Activated T-cell treated with anti-CD3 and anti-CD28 coated beads, Interleukin-2, amount 50 U/mL, for 1 hour (primary cell): ENCODE results near the gene R3HDM4.

ENCODE experiments used
- DNase-seq: peaks from one replicate; pipeline ENCODE4 v3.0.0-alpha.2; 2020

Gene R3HDM4

DNA sequence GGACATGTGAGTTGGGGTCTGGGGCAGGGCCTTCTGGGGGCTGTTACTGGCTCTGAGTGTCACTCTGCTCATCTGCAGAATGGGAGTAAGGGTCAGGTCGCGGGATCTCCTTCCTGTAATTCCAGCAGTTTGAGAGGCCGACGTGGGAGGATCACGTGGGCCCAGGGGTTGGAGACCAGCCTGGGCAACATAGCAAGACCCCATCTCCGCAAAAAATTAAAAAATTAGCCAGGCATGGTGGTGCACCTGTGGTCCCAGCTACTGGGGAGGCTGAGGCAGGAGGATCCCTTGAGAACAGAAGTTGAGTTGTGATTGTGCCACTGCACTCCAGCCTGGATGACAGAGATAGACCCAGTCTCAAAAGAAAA, 16.9 kb upstream of the R3HDM4 start:
- DNase-seq, result no peak

DNA sequence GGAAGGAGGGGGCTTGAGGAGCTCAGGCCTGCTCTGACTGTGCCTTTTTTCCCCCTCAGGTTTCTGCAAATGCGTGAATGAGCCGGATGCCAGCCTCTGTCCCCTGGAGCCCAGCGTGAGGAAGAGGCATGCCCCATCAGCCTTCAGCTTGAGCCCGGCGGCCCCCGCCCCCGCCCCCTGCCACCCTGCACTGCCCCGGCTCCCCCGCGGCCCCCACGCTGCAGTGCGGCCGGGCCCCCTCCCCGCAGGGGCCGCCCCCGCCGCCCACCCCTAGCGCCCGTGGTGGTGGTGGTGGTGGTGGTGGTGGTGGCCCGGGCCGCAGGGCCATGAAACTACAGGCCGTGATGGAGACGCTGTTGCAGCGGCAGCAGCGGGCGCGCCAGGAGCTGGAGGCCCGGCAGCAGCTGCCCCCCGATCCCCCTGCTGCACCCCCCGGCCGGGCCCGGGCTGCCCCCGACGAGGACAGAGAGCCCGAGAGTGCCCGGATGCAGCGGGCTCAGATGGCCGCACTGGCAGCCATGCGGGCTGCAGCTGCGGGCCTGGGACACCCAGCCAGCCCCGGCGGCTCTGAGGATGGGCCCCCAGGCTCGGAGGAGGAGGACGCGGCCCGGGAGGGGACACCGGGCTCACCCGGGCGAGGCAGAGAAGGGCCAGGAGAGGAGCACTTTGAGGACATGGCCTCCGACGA, 16.3 kb upstream of the R3HDM4 start:
- DNase-seq, result no peak

DNA sequence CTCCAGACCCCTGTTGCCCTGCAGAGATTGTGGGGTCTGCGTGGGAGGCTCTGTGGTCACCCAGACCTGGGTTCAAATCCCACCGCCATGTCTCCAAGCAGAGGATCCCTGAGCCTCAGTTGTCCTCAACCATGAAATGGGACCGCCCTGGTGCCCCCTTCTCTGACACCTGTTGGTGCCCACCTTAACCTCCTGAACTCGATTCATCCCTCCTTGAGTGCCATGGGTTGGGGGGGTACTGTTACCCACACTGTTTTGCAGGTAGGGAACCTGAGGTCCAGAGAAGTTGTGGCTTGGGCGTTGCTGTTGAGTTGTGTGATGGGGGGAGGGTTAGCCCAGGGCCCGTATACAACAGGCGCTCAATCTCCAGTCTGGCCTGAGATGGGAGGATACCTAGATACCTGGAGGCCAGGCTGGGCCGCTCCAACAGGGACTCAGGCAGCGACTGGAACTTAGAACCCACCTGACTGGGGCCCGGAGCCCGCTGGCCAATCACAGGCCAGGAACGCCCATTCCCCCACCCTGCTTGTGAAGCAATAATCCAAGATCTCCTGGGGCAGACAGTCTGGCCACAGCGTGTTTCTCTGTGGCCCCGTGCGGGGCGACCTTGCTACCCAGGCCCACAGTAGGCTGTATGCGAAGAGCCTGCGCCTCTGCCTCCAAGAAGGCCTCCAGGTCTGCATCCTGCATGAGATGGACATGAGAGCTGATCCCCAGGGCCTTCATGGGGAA, 15.6 kb upstream of the R3HDM4 start:
- DNase-seq, result no peak

DNA sequence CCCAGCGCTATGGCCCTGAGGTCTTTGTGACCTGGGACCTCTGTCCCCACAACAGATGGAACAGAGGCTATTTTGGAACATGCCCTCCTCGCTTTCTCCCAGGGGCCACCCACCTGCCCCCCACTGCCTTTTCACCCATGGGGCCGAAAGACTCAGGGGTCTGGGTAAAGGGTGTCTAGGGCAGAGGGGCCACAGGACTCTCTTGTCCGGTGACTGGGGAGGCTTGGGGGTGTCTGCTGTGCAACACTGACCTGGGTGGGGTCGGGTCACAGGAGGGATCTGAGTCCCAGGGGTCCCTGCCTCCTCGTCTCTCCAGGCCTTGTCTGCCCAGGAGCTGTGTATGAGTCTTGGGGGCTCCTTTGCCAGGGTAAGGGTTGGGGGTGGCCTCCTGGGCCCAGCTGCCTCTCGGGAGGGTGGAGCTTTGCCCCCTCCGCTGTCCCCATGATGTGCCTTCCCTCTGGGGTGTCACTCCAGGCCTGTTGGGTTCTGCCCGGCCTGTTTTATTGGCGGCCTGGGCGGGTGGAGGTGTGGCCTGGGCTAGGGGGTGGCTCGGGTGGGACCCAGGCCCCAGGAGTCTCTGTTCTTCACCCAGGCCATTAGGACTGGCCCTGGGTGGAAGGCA, 14.9 kb upstream of the R3HDM4 start:
- no peak for DNase-seq

DNA sequence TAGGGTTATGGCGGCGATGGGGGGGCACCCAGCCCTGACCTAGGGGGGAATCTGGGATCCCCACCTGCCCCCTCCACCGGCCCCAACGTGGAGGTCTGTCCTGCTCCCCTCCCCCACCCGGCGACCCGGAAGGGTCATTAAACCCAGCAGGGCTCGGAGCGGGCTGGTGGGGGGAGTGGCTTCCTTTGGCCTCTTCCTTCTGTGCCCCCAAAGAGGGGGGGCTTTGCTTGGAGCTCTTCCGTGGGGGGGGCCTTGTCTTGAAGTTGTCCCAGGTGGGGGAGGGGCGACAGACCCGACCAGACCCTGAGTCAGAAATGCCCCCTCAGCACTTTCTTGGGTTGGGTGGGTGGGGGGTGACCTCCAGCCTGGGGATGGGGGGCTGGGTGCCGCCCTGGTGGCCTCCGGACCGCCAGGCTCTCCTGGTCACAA, 14.3 kb upstream of the R3HDM4 start:
- DNase-seq, result no peak

DNA sequence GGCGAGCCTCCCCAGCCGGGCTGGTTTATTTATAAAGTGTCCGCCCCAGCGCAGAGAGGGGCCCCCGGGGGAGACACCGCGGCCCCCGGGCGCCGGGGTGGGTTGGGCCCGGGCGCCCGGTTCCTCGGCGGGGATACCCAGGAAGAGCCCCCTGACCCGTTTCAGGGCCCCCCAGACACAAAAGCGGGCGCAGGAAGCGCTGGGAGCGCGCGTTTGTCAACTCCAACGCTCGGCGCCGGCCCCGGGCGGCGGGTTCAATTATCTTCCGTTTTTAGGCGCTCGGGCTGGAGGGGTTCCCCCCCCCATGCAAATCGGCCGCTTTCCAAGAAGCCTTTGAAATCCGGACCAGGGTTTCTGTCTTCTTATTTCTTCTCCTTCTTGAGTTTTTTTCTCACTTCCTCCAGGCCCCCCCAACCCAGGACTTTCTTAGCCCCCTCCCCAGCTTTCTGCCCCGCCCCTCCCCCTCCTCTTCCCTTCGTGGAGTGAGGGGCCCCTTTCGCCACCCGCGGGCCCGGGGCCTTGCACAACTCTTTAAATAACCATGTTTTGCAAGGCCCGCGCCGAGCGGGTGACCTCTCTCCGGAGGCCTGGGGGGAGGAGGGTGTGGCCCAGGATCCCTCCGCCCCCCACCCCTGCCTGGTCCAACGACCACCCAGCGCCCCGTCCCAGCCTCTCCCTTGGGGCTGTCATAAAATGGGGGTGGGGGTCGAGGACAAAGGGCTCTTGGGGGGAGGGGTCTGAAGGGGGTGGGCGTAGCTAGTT, 13.8 kb upstream of the R3HDM4 start:
- peak; percentile 44 for DNase-seq

DNA sequence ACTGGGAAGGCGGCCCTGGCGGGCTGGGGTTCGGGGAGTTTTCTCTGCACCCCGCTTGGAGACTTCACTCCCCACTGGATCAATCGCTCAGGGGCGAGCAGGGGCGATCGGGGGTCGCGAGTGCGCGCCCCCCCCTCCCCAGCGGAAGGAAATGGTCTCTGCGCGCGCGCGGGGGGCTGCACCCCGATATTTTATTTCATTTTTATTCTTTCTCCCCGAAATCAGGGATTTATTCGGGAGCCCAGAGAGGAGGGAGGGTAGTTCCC, 13.2 kb upstream of the R3HDM4 start:
- no peak for DNase-seq

DNA sequence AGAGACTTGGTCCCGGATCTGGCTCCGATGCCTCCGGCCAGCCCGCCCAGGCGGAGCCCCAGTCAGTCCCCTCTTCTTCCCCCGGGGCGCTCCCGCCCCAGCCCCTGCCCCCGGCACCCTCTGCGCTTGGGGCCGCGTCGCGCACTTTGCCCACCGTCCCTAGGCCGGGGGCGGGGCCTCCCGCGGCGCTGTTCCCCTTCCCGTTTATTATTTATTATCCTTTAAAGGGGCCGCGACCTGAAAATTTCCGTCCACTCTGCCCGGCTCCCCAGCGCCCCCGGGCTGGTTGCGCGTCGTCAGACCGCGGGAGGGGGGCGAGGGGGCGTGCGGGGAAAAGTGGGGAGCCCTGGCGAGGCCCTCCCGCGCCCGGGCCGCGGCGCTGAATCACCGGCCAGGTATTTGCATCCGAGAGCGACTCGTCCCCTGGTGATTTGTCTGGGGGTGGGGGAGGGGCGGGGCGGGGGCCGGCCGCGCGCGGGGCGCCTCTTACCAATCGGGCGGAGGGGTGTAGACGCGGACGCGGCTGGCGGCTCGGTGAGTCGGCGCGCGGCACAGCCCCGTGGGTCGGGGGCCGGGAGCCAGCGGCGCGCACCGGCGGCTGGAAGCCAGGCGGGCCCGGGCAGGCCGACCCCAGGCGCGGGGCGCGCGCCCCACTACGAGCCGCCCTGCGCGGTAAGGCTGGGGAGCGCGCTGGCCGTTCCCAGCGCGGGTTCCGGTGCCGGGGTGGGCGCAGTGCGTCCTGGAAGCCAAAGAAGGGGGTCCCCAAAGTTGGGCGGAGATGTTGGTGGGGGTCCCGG, 12.7 kb upstream of the R3HDM4 start, which contains the start of gene ARID3A:
Gene ARID3A (plus strand): TSS at position 510 of the 797 bp plus-strand sequence. CDS start 3,494 bp downstream, outside the sequence.
- peak; percentile 86 for DNase-seq

DNA sequence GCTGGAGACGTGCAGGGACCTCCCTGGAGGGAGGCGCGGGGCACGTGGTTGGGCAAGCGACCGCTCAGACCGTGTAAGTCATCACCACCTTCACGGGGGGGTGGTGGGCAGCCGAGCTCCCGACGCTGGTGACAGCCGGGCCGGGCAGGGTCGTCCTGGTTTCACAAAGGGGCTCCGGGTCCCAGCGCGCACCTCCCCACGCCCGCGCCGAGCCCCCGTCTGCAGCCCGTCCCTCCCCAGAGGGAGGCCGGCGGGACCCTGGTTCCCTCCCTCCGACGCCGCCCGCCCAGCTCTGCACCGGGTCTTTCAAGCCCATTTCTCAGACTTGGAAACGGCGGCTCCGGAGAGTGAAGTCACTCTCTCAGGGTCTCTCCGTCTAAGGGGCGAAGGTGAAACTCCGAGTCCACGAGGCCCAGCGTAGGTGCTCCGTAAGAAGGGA, 12.1 kb upstream of the R3HDM4 start:
- no peak for DNase-seq

DNA sequence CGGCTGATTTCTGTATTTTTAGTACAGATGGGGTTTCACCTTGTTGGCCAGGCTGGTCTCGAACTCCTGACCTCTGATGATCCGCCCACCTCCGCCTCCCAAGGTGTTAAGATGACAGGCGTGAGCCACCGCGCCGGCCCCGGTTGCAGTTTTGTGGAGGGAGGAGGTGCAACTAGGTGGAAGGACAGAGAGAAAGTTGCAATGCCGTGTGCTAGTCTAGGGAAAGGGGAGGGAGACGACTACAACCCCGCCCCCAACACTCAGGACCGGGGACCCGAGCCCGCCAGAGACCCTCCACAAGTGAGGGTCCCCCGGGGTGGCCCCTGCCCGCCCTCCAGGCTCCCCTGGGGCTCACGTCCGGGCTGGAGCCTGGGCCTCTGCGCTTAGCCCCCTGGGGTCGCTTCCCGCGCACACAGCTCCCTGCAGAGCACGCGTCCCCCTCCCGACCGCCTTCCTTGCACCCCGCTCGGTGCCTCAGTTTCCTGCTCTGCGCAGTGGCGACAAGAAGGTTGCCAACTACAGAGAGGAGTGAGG, 11.6 kb upstream of the R3HDM4 start:
- no peak for DNase-seq

DNA sequence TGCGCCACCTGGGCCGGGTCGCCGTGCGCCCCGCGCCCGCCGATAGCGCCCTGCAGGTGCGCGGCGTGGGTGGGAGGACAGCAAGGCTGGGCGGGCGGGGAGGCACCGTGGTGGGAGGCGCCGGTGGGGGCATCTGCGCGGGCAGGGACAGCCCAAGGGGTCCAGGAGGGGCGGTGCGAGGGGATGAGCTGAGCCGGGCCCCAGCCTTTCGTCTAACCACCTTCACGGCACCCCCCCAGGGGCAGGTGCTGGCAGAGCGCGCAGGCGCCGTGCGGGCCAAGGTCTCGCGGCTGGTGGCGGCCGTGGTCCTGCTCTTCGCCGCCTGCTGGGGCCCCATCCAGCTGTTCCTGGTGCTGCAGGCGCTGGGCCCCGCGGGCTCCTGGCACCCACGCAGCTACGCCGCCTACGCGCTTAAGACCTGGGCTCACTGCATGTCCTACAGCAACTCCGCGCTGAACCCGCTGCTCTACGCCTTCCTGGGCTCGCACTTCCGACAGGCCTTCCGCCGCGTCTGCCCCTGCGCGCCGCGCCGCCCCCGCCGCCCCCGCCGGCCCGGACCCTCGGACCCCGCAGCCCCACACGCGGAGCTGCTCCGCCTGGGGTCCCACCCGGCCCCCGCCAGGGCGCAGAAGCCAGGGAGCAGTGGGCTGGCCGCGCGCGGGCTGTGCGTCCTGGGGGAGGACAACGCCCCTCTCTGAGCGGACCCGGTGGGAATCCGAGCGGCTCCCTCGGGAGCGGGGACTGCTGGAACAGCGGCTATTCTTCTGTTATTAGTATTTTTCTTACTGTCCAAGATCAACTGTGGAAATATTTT, 7.2 kb upstream of the R3HDM4 start:
- peak; percentile 81 for DNase-seq

DNA sequence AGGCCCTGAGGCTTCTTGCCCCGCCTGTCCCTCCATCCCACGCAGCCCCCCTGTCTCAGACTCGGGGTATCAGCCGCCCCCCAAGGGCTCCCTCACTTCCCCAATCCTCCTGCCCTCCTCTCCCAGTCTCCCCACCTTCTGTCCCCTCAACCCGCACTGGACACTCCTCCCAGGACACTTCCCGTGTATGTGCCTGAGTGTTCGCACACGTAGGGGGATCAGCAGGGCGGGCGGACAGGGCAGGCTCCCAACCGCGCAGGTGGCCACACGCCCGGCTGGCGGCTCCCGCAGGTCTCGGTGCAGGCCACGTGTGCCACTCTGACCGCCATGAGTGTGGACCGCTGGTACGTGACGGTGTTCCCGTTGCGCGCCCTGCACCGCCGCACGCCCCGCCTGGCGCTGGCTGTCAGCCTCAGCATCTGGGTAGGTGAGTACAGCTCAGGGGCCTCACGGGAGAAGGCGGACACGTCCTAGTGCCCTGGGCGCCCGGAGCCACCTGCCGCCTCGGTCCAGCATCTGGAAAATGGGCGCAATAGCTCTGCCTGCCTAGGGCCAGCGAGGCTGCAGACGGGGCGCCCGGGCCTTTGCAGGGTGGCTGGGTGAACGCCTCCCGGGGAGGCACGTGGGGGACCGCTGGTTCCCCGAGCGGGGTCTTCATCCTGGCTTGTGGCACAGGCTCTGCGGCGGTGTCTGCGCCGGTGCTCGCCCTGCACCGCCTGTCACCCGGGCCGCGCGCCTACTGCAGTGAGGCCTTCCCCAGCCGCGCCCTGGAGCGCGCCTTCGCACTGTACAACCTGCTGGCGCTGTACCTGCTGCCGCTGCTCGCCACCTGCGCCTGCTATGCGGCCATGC, 6.4 kb upstream of the R3HDM4 start:
- DNase-seq, result no peak

DNA sequence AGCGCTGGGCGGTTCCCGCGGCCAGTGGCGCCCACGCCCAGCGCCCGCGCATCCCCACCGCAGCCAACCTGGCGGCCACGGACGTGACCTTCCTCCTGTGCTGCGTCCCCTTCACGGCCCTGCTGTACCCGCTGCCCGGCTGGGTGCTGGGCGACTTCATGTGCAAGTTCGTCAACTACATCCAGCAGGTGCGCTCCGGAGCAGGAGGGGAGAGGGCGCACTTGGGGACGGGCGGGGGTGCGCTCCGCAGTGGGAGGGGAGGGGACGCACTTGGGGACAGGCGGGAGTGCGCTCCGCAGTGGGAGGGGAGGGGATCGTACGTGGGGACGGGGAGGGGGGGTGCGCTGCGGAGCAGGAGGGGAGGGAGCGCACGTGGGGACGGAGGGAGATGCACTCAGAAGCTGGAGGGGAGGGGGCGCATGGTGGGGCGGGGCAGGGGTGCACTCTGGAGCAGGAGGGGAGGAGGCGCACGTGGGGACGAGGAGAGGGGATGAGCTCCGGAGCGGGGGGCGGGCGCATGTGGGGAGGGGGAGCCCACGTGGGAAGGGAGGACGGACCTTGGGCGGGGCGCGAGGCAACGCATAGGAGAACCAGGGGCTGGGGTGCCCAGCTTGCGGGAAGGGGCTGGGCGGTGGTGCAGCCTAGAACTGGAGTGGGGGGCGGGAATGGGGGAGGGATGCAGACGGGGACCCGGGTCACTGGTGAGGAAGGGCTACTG, 5.6 kb upstream of the R3HDM4 start:
- peak; percentile 44 for DNase-seq

DNA sequence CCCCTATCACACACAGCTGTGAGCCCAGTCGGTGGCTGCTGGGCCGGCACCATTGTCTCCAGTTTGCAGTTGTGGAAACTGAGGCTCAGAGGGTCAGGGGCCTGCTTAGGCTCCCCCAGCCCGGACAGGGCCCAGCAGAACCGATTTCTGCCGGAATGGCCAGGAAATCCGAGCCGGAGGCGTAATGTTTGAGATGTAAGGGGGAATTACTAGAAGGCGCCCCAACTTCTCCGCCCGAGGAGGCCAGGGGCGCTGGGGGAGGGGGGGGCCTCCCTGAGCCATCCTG, 5.1 kb upstream of the R3HDM4 start:
- DNase-seq, result no peak

DNA sequence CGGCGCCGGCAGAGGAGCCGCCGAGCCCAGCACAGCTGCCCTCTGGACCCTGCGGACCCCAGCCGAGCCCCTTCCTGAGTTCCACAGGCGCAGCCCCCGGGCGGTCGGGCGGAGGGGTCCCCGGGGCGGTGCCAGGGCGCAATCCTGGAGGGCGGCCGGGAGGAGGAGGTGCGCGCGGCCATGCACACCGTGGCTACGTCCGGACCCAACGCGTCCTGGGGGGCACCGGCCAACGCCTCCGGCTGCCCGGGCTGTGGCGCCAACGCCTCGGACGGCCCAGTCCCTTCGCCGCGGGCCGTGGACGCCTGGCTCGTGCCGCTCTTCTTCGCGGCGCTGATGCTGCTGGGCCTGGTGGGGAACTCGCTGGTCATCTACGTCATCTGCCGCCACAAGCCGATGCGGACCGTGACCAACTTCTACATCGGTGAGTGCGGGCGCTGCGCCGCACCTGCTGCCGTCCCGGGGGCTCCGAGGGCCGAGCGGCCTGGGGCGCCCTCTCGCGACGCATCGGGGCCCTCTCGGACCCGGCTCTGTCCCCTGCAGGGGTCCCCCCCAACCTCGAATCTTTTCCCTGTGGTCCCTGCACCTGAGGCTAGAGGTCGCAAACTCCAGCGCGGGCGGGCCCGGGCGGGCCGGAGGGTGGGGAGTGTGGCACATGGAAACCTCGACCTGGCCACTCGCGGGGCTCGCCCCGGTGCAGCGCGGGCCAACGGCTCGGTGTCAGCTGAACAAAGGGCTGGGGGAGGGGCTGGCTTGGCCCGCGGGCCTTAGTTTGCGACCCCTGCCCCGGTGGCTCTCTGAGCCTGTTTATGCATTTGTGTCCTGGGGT, 4.5 kb upstream of the R3HDM4 start, which contains the start of gene KISS1R:
Gene KISS1R (plus strand): TSS at position 11 of the 829 bp plus-strand sequence. CDS start 170 bp downstream, at position 181.
- DNase-seq, result peak; percentile 72

DNA sequence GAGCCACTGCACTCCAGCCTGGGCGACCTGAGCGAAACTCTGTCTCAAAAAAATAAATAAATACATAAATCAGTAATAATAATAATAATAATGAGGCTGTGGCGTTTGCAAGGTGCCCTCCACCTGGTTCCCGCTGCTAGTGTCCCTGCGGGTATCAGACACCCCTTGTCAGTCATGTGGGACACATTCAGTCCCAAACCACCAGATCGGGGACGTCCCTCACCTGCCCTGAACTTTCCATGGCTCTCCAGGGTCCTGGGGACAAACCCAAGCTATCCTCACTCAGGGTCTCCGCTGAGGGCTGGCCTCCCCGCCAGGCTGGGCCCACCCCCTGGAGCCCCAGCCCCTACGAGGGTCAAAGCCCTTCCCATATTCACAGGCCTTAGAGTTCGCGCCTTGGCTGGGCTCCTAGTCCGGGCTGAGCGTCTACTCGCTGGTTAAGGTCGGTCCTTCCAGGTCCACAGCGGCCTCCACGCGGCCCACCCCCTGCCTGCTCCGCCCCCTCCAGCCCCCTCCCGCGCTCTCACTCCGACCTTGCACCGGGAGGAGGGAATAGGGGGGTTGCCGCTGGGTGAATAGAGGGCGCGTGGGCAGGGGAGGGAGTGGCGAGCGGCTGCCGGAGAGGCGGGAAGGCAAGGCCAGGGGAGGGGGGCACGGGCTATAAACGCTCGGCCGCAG, 3.8 kb upstream of the R3HDM4 start:
- peak; percentile 40 for DNase-seq

DNA sequence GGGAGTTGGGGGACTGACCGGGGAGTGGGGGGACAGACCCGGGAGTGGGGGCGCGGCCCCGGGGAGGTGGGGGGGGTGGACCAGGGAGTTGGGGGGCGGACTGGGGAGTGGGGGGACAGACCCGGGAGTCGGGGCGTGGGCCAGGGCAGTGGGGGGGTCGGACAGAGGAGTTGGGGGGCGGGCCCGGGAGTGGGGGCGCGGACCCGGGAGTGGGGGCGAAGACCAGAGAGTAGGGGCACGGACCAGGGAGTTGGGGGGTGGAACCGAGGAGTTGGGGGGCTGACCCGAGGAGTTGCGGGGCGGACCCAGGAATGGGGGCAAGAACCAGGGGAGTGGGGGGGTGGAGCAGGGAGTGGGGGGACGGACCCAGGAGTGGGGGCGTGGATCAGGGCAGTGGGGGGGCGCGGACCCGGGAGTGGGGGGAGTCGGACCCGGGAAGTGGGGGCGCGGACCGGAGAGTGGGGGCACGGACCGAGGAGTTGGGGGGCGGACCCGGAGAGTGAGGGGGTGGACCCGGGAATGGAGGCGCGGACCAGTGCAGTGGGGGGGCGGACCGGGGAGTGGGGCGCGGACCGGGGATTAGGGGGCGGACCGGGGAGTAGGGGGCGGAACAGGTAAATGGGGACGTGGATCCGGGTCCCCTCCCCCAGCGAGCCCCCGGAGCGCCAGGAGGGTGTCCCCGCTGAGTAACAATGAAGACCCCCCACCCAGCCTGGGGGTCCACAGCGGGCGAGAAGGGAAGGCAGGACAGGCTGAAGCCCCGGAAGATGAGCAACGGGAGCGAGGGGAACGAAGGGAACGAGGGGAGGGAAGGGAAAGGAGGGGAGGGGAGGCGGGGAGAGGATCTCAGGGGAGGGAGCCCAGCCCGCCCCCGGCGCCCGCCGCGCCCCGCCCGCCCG, 589 bp downstream of the R3HDM4 start:
- no peak for DNase-seq
